Measurements from ENCODE around the gene LIPE.

The LIPE gene

GRCh38 chr19:42360787-42361544, 66.2 kb downstream of the LIPE start:
- H3K4me3 ChIP-seq (ENCODE audit: low read depth, low read length), result no peak overlapping the region
- TF ChIP-seq CTCF (IDR thresholded peaks at IDR 0.05; ENCODE audit: low read depth, low read length), result no peak

DNA sequence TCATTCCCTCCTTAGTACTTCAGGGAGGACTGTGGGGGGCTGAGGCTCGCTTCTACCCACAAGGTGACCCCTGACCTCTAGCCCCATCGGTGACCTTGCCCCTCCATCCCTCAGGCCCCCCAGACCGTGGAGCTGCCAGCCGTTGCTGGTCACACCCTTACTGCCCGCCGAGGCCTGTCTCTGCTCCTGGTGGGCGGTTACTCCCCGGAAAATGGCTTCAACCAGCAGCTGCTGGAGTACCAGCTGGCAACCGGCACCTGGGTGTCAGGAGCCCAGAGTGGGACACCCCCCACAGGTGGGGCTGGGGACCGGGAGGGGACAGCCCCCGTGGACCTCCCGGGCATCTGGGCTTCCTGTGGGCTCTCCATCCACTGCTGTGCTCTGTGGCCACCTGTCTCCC, 69.9 kb downstream of the LIPE start:
- TF ChIP-seq CTCF (IDR thresholded peaks at IDR 0.05; ENCODE audit: low read depth, low read length), result no peak
- H3K4me3 ChIP-seq (ENCODE audit: low read depth, low read length), result no peak overlapping the region

DNA sequence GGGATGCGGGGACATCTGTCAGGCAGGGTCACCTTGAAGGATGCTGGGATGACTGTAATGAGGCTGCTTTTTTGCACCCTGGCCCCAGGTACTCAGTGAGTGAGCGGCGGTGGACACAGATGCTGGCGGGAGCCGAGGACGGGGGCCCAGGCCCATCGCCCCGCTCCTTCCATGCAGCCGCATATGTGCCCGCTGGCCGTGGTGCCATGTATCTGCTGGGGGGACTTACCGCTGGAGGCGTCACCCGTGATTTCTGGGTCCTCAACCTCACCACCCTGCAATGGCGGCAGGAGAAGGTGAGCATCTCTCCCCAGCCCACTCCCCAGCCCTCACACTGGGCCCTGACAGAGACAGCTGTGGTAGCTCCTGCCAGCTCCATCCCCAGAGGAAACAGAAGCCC, 70.5 kb downstream of the LIPE start:
- TF ChIP-seq CTCF (IDR thresholded peaks at IDR 0.05; ENCODE audit: low read depth, low read length), result no peak
- no peak overlapping the region for H3K4me3 ChIP-seq (ENCODE audit: low read depth, low read length)

DNA sequence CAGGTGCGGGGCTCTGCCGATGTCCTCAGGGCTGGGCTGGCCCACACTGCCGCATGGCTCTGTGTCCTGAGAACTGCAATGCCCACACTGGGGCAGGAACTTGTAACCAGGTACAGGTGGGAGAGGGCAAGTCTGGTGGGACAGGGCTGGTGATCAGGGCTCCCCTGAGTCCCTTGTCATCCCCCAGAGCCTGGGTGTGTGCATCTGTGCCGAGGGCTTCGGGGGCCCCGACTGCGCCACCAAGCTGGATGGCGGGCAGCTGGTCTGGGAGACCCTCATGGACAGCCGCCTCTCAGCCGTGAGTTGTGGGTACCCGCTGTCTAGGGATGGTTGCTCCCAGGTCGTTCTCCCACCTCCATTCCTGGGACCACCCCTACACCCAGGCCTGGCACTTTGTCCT, 71.3 kb downstream of the LIPE start:
- H3K4me3 ChIP-seq (ENCODE audit: low read depth, low read length), result no peak overlapping the region
- TF ChIP-seq CTCF (IDR thresholded peaks at IDR 0.05; ENCODE audit: low read depth, low read length), result no peak

DNA sequence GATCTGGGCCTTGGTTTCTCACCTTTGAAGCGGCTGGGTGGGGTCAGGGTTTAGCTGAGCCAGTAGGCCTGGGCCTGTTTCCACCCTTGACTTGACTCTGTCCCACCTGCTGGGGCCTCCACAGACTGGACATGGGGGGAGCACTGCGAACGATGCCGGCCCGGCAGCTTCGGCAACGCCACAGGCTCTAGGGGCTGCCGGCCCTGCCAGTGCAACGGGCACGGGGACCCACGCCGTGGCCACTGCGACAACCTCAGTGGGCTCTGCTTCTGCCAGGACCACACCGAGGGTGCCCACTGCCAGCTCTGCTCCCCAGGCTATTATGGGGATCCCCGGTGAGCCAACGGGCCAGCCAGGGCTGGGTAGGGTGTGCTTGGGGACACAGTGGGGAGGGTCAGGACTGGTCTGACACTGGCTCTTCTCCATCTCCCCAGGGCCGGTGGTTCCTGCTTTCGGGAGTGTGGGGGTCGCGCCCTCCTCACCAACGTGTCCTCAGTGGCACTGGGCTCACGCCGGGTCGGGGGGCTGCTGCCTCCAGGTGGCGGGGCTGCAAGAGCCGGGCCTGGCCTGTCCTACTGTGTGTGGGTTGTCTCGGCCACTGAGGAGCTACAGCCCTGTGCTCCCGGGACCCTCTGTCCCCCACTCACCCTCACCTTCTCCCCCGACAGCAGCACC, 73.7 kb downstream of the LIPE start:
- TF ChIP-seq CTCF (IDR thresholded peaks at IDR 0.05; ENCODE audit: low read depth, low read length), result no peak

GRCh38 chr19:42352301-42353259, 74.6 kb downstream of the LIPE start:
- no peak overlapping the region for H3K4me3 ChIP-seq (ENCODE audit: low read depth, low read length)
- TF ChIP-seq CTCF (IDR thresholded peaks at IDR 0.05; ENCODE audit: low read depth, low read length), result no peak

More for the DNA sequence above, 73.7 kb downstream of the LIPE start:
- H3K4me3 ChIP-seq (ENCODE audit: low read depth, low read length), result no peak overlapping the region
